Neural cell (in vitro differentiated cells): ENCODE measurements around the gene HRH1. TPM values are rescaled to one million over a fixed set of nuclear protein-coding genes. Genes with fewer than 3 reads are reported as not detected.

ENCODE experiments used
- H2AFZ ChIP-seq: fragments of 200-600, 300-800 bp; sonication (generic), shearing (Covaris generic); 2 replicates; pipeline ENCODE4 v1.6.0; 2014; ENCODE audit warnings: low read depth, mild to moderate bottlenecking, antibody characterized with exemption, low read length, moderate library complexity
- H3F3A ChIP-seq: fragments of 200-600 bp; shearing (Covaris generic); 2 replicates; pipeline ENCODE4 v1.6.1; 2016; ENCODE audit warnings: mild to moderate bottlenecking, moderate library complexity, mixed read lengths, antibody characterized with exemption, low read length; ENCODE audit not compliant: insufficient read depth, poor library complexity, severe bottlenecking
- H3K27ac ChIP-seq: fragments of 200-600, 300-800 bp; sonication (generic), shearing (Covaris generic); 2 replicates; pipeline ENCODE4 v1.5.1; 2014; ENCODE audit warnings: mild to moderate bottlenecking, low read length, moderate library complexity
- H3K27me3 ChIP-seq: fragments of 300-800, 200-600 bp; sonication (generic), shearing (Covaris generic); 2 replicates; pipeline ENCODE4 v1.6.0; 2014; ENCODE audit warnings: mild to moderate bottlenecking, low read depth, low read length, moderate library complexity; ENCODE audit not compliant: insufficient read depth
- H3K36me3 ChIP-seq: fragments of 300-800, 200-600 bp; sonication (generic), shearing (Covaris generic); 2 replicates; pipeline ENCODE4 v1.5.1; 2014; ENCODE audit warnings: mild to moderate bottlenecking, antibody characterized with exemption, low read length, moderate library complexity; ENCODE audit not compliant: insufficient read depth
- H3K4me2 ChIP-seq: fragments of 300-800, 200-600 bp; sonication (generic), shearing (Covaris generic); 2 replicates; pipeline ENCODE4 v1.6.0; 2014; ENCODE audit warnings: mild to moderate bottlenecking, low read length
- H3K4me3 ChIP-seq: fragments of 300-800, 200-600 bp; sonication (generic), shearing (Covaris generic); 2 replicates; pipeline ENCODE4 v1.5.1; 2014; ENCODE audit warnings: mild to moderate bottlenecking, low read length, moderate library complexity
- H3K79me2 ChIP-seq: fragments of 200-600 bp; shearing (Covaris generic); replicated peaks from 2 replicates; pipeline ENCODE4 v1.6.0; 2014; ENCODE audit warnings: mild to moderate bottlenecking, low read length, moderate library complexity; ENCODE audit not compliant: insufficient read depth
- H3K9ac ChIP-seq: fragments of 300-800, 200-600 bp; sonication (generic), shearing (Covaris generic); 2 replicates; pipeline ENCODE4 v1.6.1; 2016; ENCODE audit warnings: mild to moderate bottlenecking, low read length, mixed read lengths
- H3K9me2 ChIP-seq: fragments of 200-600 bp; shearing (Covaris generic); 2 replicates; pipeline ENCODE4 v1.6.1; 2016; ENCODE audit warnings: mild to moderate bottlenecking, low read length, mixed read lengths; ENCODE audit not compliant: insufficient read depth
- H3K9me3 ChIP-seq: fragments of 200-600, 300-800 bp; sonication (generic), shearing (Covaris generic); 2 replicates; pipeline ENCODE4 v1.6.1; 2016; ENCODE audit warnings: mild to moderate bottlenecking, mixed run types, low read length, moderate library complexity, mixed read lengths
- H4K20me1 ChIP-seq: fragments of 200-600 bp; shearing (Covaris generic); 2 replicates; pipeline ENCODE4 v1.6.1; 2016; ENCODE audit warnings: mild to moderate bottlenecking, mixed run types; ENCODE audit not compliant: insufficient read depth
- EP300 ChIP-seq: fragments of 450-650 bp; conservative IDR thresholded peaks from 2 replicates; pipeline ENCODE4 v1.6.1; 2014; ENCODE audit warnings: antibody characterized with exemption, mild to moderate bottlenecking, moderate library complexity; ENCODE audit not compliant: poor library complexity, severe bottlenecking
- EZH2 ChIP-seq: fragments of 200-600, 300-800 bp; shearing (Covaris generic), sonication (generic); IDR thresholded peaks from 2 replicates; pipeline ENCODE4 v1.6.1; 2014; ENCODE audit warnings: antibody characterized with exemption, low read length, borderline replicate concordance, mild to moderate bottlenecking; ENCODE audit not compliant: insufficient read depth, poor library complexity, severe bottlenecking
- MXI1 ChIP-seq: fragments of 450-650 bp; conservative IDR thresholded peaks from 2 replicates; pipeline ENCODE4 v1.6.1; 2014; ENCODE audit warnings: antibody characterized with exemption, mild to moderate bottlenecking; ENCODE audit not compliant: poor library complexity, severe bottlenecking
- POLR2AphosphoS5 ChIP-seq: IDR thresholded peaks from 2 replicates; pipeline ENCODE4 v1.6.1; 2012
- RAD21 ChIP-seq: fragments of 450-650 bp; conservative IDR thresholded peaks from 2 replicates; pipeline ENCODE4 v1.6.1; 2014; ENCODE audit warnings: antibody characterized with exemption, mild to moderate bottlenecking, moderate library complexity
- SMC3 ChIP-seq: fragments of 450-650 bp; conservative IDR thresholded peaks from 2 replicates; pipeline ENCODE4 v1.6.1; 2014; ENCODE audit warnings: antibody characterized with exemption, mild to moderate bottlenecking, moderate library complexity; ENCODE audit not compliant: poor library complexity
- TAF1 ChIP-seq: IDR thresholded peaks from 2 replicates; pipeline ENCODE4 v1.6.1; 2012; ENCODE audit warnings: low read depth
- polyA plus RNA-seq: library from polyadenylated mRNA; depleted of rRNA; stranded (reverse); fragments of >200 nt; gene quantifications from 2 replicates; pipeline ENCODE4 v1.2.3, GENCODE V29; 2014
- TF ChIP-seq, protein P1 (sequence below): fragments of 450-650 bp; IDR thresholded peaks from 2 replicates; pipeline ENCODE4 v1.5.1; 2014; ENCODE audit warnings: antibody characterized with exemption, mild to moderate bottlenecking, moderate library complexity; ENCODE audit not compliant: poor library complexity, severe bottlenecking
- TF ChIP-seq, protein P2 (sequence below): IDR thresholded peaks from 2 replicates; pipeline ENCODE4 v1.6.1; 2012; ENCODE audit warnings: borderline replicate concordance

HRH1 gene
- polyA plus RNA-seq, 1 donor from 2014 or later, result 0.06 TPM

- no peaks in the 10 kb centered on the region for H3F3A ChIP-seq
- H3K27me3 ChIP-seq, result no peaks in the 10 kb centered on the region
- no peak overlapping the region for H3K4me3 ChIP-seq
- no peaks in the 10 kb centered on the region for H3K9me3 ChIP-seq
- H3K27ac ChIP-seq, result no peak overlapping the region
- no peak overlapping the region for H3K4me2 ChIP-seq
- H3K9ac ChIP-seq, result no peak overlapping the region
- H2AFZ ChIP-seq, result no peak overlapping the region
- no peak for TF ChIP-seq TAF1
- TF ChIP-seq, protein P1, sequence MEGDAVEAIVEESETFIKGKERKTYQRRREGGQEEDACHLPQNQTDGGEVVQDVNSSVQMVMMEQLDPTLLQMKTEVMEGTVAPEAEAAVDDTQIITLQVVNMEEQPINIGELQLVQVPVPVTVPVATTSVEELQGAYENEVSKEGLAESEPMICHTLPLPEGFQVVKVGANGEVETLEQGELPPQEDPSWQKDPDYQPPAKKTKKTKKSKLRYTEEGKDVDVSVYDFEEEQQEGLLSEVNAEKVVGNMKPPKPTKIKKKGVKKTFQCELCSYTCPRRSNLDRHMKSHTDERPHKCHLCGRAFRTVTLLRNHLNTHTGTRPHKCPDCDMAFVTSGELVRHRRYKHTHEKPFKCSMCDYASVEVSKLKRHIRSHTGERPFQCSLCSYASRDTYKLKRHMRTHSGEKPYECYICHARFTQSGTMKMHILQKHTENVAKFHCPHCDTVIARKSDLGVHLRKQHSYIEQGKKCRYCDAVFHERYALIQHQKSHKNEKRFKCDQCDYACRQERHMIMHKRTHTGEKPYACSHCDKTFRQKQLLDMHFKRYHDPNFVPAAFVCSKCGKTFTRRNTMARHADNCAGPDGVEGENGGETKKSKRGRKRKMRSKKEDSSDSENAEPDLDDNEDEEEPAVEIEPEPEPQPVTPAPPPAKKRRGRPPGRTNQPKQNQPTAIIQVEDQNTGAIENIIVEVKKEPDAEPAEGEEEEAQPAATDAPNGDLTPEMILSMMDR, result no peak
- no peak for TF ChIP-seq EZH2
- no peak for TF ChIP-seq EP300
- TF ChIP-seq, protein P2, sequence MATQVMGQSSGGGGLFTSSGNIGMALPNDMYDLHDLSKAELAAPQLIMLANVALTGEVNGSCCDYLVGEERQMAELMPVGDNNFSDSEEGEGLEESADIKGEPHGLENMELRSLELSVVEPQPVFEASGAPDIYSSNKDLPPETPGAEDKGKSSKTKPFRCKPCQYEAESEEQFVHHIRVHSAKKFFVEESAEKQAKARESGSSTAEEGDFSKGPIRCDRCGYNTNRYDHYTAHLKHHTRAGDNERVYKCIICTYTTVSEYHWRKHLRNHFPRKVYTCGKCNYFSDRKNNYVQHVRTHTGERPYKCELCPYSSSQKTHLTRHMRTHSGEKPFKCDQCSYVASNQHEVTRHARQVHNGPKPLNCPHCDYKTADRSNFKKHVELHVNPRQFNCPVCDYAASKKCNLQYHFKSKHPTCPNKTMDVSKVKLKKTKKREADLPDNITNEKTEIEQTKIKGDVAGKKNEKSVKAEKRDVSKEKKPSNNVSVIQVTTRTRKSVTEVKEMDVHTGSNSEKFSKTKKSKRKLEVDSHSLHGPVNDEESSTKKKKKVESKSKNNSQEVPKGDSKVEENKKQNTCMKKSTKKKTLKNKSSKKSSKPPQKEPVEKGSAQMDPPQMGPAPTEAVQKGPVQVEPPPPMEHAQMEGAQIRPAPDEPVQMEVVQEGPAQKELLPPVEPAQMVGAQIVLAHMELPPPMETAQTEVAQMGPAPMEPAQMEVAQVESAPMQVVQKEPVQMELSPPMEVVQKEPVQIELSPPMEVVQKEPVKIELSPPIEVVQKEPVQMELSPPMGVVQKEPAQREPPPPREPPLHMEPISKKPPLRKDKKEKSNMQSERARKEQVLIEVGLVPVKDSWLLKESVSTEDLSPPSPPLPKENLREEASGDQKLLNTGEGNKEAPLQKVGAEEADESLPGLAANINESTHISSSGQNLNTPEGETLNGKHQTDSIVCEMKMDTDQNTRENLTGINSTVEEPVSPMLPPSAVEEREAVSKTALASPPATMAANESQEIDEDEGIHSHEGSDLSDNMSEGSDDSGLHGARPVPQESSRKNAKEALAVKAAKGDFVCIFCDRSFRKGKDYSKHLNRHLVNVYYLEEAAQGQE, result no peak
- no peak for TF ChIP-seq SMC3
- TF ChIP-seq POLR2AphosphoS5, result no peak
- no peak for TF ChIP-seq RAD21
- TF ChIP-seq MXI1, result no peak
- H4K20me1 ChIP-seq, result no peaks in the 10 kb centered on the region
- H3K9me2 ChIP-seq, result no peaks in the 10 kb centered on the region
- H3K36me3 ChIP-seq, result no peaks in the 10 kb centered on the region
- no peaks in the 10 kb centered on the region for H3K79me2 ChIP-seq
These were observed 133.8 kb downstream of the HRH1 start for GRCh38 chr3:11288021-11288491.

GRCh38 chr3:11288786-11289637, 134.7 kb downstream of the HRH1 start:
- H3K27ac ChIP-seq, result no peak overlapping the region
- H2AFZ ChIP-seq, result no peak overlapping the region
- H3K27me3 ChIP-seq, result no peaks in the 10 kb centered on the region
- H4K20me1 ChIP-seq, result no peaks in the 10 kb centered on the region
- no peak overlapping the region for H3K4me3 ChIP-seq
- H3F3A ChIP-seq, result no peaks in the 10 kb centered on the region
- no peaks in the 10 kb centered on the region for H3K36me3 ChIP-seq
- H3K79me2 ChIP-seq, result no peaks in the 10 kb centered on the region
- no peak for TF ChIP-seq TAF1
- TF ChIP-seq, protein P2, result no peak
- no peak for TF ChIP-seq EZH2
- no peak for TF ChIP-seq MXI1
- no peaks in the 10 kb centered on the region for H3K9me2 ChIP-seq
- H3K4me2 ChIP-seq, result no peak overlapping the region
- no peaks in the 10 kb centered on the region for H3K9me3 ChIP-seq
- H3K9ac ChIP-seq, result no peak overlapping the region
